ENCODE data around the gene MAP3K5. TPM values are rescaled to one million over a fixed set of nuclear protein-coding genes. Genes with fewer than 3 reads are reported as not detected.

MAP3K5 gene
- total and polyA plus RNA-seq, 9 of the 15 experiments (the other 6 are each of a cell fraction or from before 2014, with no cell fraction given): 2.2 to 13.0 (median 9.9) TPM

- TF ChIP-seq ZHX1 (conservative IDR thresholded peaks at IDR 0.05; ENCODE audit: low read length) (0 out of 2 replicates have a peak, but pooled peaks have one; percentile 76), ELF2 (CRISPR knock-in tag; IDR thresholded peaks at IDR 0.05) (peak; percentile 86), HNRNPK (IDR thresholded peaks at IDR 0.05; ENCODE audit: low read depth, low read length, poor library complexity, severe bottlenecking) (no peak), NFATC3 (IDR thresholded peaks at IDR 0.05) (no peak), ZNF551 (CRISPR knock-in tag; IDR thresholded peaks at IDR 0.05) (no peak), KLF13 (tag; IDR thresholded peaks at IDR 0.05; ENCODE audit: borderline replicate concordance, low read depth) (peak; percentile 5; the same call in 1 of the 2 replicates), TAF15 (IDR thresholded peaks at IDR 0.05; ENCODE audit: low read depth, low read length) (no peak), BCL6 (CRISPR knock-in tag; IDR thresholded peaks at IDR 0.05) (no peak), SIN3B (IDR thresholded peaks at IDR 0.05; ENCODE audit: low read depth) (peak; percentile 49; the same call in 1 of the 2 replicates), MTA1 (IDR thresholded peaks at IDR 0.05; ENCODE audit: borderline replicate concordance) (0 out of 2 replicates have a peak, but pooled peaks have one; percentile 38), MED1 (CRISPR knock-in tag; IDR thresholded peaks at IDR 0.05; ENCODE audit: borderline replicate concordance) (no peak), MITF (IDR thresholded peaks at IDR 0.05) (no peak), PML (IDR thresholded peaks at IDR 0.05; ENCODE audit: low read length) (no peak), ELF4 (CRISPR knock-in tag; IDR thresholded peaks at IDR 0.05) (no peak), TEAD1 (CRISPR knock-in tag; IDR thresholded peaks at IDR 0.05) (no peak)
- TF ChIP-seq, protein P1, sequence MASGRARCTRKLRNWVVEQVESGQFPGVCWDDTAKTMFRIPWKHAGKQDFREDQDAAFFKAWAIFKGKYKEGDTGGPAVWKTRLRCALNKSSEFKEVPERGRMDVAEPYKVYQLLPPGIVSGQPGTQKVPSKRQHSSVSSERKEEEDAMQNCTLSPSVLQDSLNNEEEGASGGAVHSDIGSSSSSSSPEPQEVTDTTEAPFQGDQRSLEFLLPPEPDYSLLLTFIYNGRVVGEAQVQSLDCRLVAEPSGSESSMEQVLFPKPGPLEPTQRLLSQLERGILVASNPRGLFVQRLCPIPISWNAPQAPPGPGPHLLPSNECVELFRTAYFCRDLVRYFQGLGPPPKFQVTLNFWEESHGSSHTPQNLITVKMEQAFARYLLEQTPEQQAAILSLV (tag; IDR thresholded peaks at IDR 0.05): no peak
- TF ChIP-seq, protein P2, sequence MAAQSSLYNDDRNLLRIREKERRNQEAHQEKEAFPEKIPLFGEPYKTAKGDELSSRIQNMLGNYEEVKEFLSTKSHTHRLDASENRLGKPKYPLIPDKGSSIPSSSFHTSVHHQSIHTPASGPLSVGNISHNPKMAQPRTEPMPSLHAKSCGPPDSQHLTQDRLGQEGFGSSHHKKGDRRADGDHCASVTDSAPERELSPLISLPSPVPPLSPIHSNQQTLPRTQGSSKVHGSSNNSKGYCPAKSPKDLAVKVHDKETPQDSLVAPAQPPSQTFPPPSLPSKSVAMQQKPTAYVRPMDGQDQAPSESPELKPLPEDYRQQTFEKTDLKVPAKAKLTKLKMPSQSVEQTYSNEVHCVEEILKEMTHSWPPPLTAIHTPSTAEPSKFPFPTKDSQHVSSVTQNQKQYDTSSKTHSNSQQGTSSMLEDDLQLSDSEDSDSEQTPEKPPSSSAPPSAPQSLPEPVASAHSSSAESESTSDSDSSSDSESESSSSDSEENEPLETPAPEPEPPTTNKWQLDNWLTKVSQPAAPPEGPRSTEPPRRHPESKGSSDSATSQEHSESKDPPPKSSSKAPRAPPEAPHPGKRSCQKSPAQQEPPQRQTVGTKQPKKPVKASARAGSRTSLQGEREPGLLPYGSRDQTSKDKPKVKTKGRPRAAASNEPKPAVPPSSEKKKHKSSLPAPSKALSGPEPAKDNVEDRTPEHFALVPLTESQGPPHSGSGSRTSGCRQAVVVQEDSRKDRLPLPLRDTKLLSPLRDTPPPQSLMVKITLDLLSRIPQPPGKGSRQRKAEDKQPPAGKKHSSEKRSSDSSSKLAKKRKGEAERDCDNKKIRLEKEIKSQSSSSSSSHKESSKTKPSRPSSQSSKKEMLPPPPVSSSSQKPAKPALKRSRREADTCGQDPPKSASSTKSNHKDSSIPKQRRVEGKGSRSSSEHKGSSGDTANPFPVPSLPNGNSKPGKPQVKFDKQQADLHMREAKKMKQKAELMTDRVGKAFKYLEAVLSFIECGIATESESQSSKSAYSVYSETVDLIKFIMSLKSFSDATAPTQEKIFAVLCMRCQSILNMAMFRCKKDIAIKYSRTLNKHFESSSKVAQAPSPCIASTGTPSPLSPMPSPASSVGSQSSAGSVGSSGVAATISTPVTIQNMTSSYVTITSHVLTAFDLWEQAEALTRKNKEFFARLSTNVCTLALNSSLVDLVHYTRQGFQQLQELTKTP (IDR thresholded peaks at IDR 0.05; ENCODE audit: low read depth in 1 of 2, partially characterized antibody in 2 of 2): no peak
Measured at GRCh38 chr6:136822376-136823127, 30.3 kb upstream of the MAP3K5 start, which contains the start of gene PEX7 (continued).
